ENCODE results near the gene GNA12. TPM values are rescaled to one million over a fixed set of nuclear protein-coding genes. Genes with fewer than 3 reads are reported as not detected.

Gene GNA12
- total and polyA plus RNA-seq, 8 donors = 2.0 to 54.6 (median 22.0) TPM

- no peak for DNase-seq
- WGBS, 5 donors = 85 to 92% (median 91%) methylated on average over 10 of the region's 10 CpGs
- peak overlapping the region in 3 of 5 donors; percentile 50 to 77 (median 74) for H3K27ac ChIP-seq
- intact Hi-C loops (cut with DNase I; ENCODE audit: low total_unique reads) = no loop called here
- no peaks in the 10 kb centered on the region for H3K9me3 ChIP-seq
- H3K4me1 ChIP-seq = peaks cover 27 to 79% (median 51%) of the 10 kb centered on the region in 4 donors
- H3K36me3 ChIP-seq = no peaks in the 10 kb centered on the region
- no peaks in the 10 kb centered on the region for H3K27me3 ChIP-seq
- no peak for TF ChIP-seq POLR2AphosphoS5 (IDR thresholded peaks at IDR 0.05)
- TF ChIP-seq POLR2A (IDR thresholded peaks at IDR 0.05) = no peak
- TF ChIP-seq, protein P1, sequence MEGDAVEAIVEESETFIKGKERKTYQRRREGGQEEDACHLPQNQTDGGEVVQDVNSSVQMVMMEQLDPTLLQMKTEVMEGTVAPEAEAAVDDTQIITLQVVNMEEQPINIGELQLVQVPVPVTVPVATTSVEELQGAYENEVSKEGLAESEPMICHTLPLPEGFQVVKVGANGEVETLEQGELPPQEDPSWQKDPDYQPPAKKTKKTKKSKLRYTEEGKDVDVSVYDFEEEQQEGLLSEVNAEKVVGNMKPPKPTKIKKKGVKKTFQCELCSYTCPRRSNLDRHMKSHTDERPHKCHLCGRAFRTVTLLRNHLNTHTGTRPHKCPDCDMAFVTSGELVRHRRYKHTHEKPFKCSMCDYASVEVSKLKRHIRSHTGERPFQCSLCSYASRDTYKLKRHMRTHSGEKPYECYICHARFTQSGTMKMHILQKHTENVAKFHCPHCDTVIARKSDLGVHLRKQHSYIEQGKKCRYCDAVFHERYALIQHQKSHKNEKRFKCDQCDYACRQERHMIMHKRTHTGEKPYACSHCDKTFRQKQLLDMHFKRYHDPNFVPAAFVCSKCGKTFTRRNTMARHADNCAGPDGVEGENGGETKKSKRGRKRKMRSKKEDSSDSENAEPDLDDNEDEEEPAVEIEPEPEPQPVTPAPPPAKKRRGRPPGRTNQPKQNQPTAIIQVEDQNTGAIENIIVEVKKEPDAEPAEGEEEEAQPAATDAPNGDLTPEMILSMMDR (IDR thresholded peaks at IDR 0.05) = no peak
- no peak for TF ChIP-seq EP300 (IDR thresholded peaks at IDR 0.05)
- no peak overlapping the region for H3K4me3 ChIP-seq
Measured at GRCh38 chr7:2821842-2822507, 22.1 kb downstream of the GNA12 start.

- Histone ChIP-seq H3K4me1 (peaks cover 27 to 79% (median 51%) of the 10 kb centered on the region in 4 donors), H3K27ac (peak overlapping the region; percentile 11 to 77 (median 50)), H3K27me3 (no peaks in the 10 kb centered on the region), H3K36me3 (no peaks in the 10 kb centered on the region), H3K9me3 (no peaks in the 10 kb centered on the region), H3K4me3 (no peak overlapping the region)
- DNase-seq = peak in 1 of 2 donors; percentile 61
- 53 to 61% (median 58%) methylated on average over 12 of the region's 12 CpGs for WGBS, 5 donors
- intact Hi-C loops (cut with DNase I; ENCODE audit: low total_unique reads) = no loop called here
- TF ChIP-seq, protein P1 (IDR thresholded peaks at IDR 0.05) = no peak
- no peak for TF ChIP-seq EP300 (IDR thresholded peaks at IDR 0.05)
- no peak for TF ChIP-seq POLR2A (IDR thresholded peaks at IDR 0.05)
- TF ChIP-seq POLR2AphosphoS5 (IDR thresholded peaks at IDR 0.05) = no peak
Measured at GRCh38 chr7:2821161-2821841, 22.8 kb downstream of the GNA12 start.

GRCh38 chr7:2820508-2820934 is 23.6 kb downstream of the GNA12 start:
- Histone ChIP-seq H3K4me3 (no peak overlapping the region), H3K4me1 (peaks cover 26 to 74% (median 48%) of the 10 kb centered on the region in 4 donors), H3K27me3 (no peaks in the 10 kb centered on the region), H3K9me3 (no peaks in the 10 kb centered on the region), H3K27ac (peak overlapping the region; percentile 42 to 77 (median 53)), H3K36me3 (no peaks in the 10 kb centered on the region)
- WGBS, 5 donors = 82 to 88% (median 84%) methylated on average over 4 of the region's 4 CpGs
- peak; percentile 52 to 58 for DNase-seq
- TF ChIP-seq, protein P1 (IDR thresholded peaks at IDR 0.05) = no peak
- no peak for TF ChIP-seq EP300 (IDR thresholded peaks at IDR 0.05)
- TF ChIP-seq POLR2A (IDR thresholded peaks at IDR 0.05) = no peak
- peak in 2 of 3 donors; percentile 45 to 66 for TF ChIP-seq POLR2AphosphoS5 (IDR thresholded peaks at IDR 0.05)
- intact Hi-C loops (cut with DNase I; ENCODE audit: low total_unique reads) = no loop called here

DNA sequence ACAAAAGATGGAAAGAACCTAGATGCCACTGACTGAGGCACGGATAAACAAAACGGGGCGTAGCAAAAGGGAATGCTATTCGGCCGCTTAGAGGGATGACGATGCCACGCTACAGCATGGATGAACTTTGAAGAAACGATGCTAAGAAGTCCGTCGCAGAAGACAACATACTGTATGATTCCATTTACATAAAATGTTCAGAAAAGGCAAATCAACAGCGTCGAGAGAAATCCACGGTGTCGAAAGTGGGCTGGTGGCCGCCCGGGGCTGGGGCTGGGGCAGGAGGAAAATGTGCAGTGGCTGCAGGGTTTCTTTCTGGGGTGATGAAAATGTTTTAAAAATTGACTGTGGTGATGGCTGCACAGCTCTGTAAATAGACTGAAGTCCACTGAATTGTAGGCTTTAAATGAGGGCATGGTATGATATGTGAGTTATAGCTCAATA is 24.1 kb downstream of the GNA12 start:
- Histone ChIP-seq H3K27me3 (no peaks in the 10 kb centered on the region), H3K9me3 (no peaks in the 10 kb centered on the region), H3K4me1 (peaks cover 21 to 68% (median 43%) of the 10 kb centered on the region in 4 donors), H3K4me3 (no peak overlapping the region), H3K27ac (peak overlapping the region in 4 of 5 donors; percentile 31 to 77 (median 64)), H3K36me3 (no peaks in the 10 kb centered on the region)
- no peak for DNase-seq
- intact Hi-C loops (cut with DNase I; ENCODE audit: low total_unique reads) = no loop called here
- 95 to 98% (median 96%) methylated on average over 16 of the region's 16 CpGs for WGBS, 5 donors
- no peak for TF ChIP-seq POLR2A (IDR thresholded peaks at IDR 0.05)
- TF ChIP-seq POLR2AphosphoS5 (IDR thresholded peaks at IDR 0.05) = no peak
- no peak for TF ChIP-seq EP300 (IDR thresholded peaks at IDR 0.05)
- TF ChIP-seq, protein P1 (IDR thresholded peaks at IDR 0.05) = no peak

All from stomach (tissue), 9 donors.